Endometrial microvascular endothelial cells (primary cell): ENCODE measurements around the gene GCHFR. TPM values are rescaled to one million over a fixed set of nuclear protein-coding genes. Genes with fewer than 3 reads are reported as not detected.

Source experiments
- in situ Hi-C: cut with HindIII; loops from 2 replicates; pipeline ENCODE4 v1.10.0; 2017; ENCODE audit warnings: low sequenced_read_pairs, low pct_unique_long_range_greater_than_20kb; ENCODE audit errors: inconsistent ontology term
- total RNA-seq: library from RNA; depleted of rRNA; stranded (reverse); fragments of >200 nt; gene quantifications from one replicate; pipeline ENCODE4 v1.2.3, GENCODE V29; 2015; ENCODE audit errors: inconsistent ontology term

GCHFR gene
- total RNA-seq, 1 donor from 2014 or later: 6.8 TPM

DNA sequence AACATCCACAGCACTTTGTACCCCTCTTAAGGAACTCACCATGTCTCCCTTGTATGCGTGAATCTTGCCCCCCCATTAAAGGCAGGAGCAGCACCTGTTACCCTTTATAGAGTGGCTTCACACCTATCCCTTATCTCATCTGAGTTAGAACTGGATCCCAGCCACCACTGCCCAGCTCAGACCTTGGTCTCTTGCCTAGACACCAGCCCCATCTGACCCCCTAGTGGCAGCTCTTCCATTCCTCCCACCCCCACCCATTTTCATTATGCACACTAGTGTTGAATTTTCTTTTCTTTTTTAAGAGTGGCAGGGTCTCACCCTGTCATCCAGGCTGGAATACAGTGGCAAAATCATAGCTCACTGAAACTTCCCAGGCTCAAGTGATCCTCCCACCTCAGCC, 39.8 kb downstream of the GCHFR start:
- in situ Hi-C loops: no loop called here

DNA sequence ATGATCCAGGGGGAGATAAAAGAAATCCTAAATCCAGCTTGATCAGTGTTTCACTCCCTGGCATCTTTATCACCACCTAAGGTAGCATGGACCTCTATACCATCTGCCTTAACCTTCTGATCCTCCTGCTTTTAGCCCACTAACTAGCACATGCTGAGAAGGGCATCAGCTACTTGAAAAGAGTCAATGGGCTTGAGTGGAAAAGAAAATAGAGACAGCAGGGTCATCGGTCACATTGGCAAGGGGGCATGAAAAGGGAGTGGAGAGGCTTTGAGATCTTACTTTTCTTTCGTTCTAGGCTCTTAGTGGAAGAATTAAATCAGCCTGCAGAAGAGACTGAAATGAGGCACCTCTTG, 42.8 kb downstream of the GCHFR start:
- in situ Hi-C loops: no loop called here

DNA sequence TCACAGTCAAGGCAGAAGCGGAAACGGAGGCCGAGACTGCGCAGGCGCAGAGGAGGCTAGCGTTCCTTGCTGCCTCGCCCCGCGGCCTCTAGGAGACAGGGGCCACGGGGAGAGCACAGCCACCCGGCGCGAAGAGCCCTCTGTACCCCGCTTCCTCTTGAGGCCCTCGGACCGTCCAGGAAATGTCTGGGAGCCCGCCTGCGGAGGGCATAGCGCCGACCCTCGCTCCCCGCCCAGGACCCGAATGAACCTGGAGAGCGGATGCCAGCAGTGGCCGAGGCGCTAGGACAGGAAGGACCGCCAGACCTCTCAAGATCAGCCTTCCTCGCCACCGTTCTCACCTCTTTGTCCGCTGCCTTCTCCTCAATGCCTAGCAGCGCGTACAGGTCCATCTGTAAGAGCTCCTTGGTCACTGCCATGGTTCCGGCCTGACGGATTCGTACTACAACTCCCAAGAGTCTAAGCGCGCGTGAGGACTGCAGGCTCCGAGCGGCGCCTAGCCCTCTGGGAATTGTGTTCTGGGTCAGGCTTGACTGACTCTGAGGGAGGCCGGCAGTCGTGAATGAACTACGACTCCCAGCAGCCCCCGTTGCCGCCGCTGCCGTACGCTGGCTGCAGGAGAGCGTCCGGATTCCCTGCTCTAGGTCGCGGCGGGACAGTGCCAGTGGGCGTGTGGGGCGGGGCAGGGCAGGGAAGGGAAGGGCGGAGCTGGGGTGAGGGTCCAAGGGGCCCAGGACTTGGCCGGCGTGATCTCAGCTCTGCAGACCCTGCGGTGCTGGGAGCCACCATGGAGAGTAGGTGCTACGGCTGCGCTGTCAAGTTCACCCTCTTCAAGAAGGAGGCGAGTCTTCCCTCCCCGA, 43.4 kb downstream of the GCHFR start, which contains the start of the genes DNAJC17 and ZFYVE19:
Gene DNAJC17 (minus strand): TSS at position 446 of the 860 bp plus-strand sequence. CDS start 27 bp downstream, at position 419.
Gene ZFYVE19 (plus strand): TSS at position 62 of the 860 bp plus-strand sequence. CDS start 501 bp downstream, at position 563.
- in situ Hi-C loops: no loop called here

DNA sequence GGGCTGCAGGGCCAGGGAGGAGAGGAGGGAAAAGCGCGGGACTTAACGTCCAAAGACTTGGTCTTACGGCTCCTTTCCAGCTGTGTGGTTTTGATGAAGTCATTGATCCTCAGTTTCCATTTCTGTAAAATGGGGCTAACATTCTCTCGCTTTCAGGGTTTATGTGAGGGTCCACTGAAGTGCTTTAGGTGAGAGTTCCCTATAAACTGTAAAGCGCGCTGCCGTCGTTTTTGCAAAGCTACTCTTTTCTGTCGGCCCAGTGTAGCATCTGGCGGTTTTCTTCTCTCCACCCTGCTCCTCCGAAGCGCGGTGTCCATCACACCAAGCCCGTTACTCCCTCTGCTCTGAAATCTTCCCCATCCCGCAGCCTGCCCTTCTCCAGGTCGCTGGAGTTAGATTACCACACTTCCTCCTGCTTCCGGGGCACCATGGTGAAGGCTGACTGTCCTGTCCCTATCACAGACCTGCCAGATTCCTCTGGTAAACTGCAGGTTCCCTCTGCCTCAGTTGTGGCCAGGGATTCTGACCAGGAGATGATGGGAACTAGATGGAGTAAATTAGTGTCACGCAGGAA, 44.1 kb downstream of the GCHFR start:
- in situ Hi-C loops: no loop called here

DNA sequence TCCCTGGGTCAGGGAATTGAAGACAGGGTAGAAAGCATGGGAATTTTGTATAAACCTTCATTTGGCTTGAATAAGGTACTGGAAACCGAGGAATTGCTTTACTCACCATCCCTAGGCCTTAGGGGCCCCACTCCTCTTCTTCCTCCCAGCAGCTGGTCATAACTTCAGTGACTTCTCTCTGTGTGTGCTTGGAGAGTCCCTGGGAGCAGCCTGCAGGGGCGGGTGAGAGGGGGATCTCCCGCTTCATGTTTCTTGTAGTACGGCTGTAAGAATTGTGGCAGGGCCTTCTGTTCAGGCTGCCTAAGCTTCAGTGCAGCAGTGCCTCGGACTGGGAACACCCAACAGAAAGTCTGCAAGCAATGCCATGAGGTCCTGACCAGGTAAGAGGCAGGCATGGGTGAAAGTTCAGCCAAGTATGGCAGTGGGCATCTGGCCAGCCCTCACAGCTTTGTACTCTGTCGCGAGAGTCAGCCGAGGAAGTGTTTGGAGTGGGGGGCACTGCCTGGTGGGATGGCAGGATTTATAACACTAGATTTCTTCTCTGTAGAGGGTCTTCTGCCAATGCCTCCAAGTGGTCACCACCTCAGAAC, 45.1 kb downstream of the GCHFR start:
- in situ Hi-C loops: no loop called here

DNA sequence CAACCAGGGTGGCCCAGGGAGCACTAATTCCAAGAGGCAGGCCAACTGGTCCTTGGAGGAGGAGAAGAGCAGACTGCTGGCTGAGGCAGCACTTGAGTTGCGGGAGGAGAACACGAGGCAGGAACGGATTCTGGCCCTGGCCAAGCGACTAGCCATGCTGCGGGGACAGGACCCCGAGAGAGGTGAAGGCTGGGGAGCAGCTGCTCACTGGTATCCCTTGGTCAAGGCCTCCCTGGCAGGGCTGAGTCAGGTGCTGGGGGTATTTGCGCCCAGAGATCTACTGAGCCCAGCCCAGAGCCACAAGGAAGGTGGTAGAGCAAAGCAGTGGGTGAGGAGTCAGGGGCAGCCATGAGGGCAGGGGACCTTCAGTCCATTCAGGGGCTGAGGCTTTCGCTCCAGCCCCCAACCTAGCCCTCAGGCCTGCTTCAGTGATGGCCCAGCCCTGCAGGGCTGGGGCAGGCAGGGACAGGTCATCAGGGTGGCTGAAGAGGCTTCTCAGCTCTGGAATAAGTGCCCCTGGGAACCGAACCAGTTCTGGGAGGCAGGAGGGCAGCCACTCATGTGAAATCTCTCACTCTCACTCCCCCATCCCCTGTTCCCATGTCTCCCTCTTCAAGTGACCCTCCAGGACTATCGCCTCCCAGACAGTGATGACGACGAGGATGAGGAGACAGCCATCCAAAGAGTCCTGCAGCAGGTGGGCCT, 49.0 kb downstream of the GCHFR start:
- in situ Hi-C loops: no loop called here

DNA sequence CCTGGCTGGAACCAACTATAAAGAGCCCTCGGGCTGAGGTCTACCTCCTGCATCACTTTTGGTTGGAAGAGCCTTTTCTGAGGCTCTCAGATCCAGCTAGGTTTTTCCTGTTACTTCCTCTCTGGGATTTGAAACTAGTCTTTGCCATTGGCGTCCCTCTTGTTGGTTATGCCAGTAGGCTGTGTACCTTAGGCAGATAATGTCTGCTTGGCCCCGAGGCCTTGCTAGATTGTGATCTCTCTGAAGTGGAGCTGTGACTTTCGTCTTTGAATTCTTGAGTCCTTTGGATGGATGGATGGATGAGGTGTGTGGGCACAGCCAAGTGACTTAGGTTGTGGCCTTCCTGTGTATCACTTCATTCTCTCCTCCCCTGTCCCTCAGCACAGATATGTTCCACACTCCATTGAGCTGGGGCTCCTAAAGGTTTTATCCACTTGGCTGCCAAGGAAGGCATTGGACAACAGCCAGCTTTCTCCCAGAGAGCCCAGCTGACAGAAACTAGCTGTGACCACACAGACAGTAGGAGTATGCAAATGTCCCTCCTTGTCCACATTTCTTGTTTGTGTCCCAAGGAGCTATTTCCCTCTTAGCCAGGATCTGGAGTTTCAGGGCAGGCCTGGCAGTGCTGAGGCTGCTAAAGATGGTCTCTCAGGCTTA, 51.3 kb downstream of the GCHFR start:
- in situ Hi-C loops: no loop called here

Other genes starting within 250 kb of the GCHFR start
- 40.4 TPM for gene CCDC32, start 199.0 kb upstream of the GCHFR start, total RNA-seq
- gene RPUSD2, start 194.8 kb upstream of the GCHFR start, total RNA-seq: 8.9 TPM
- gene KNL1, start 169.8 kb upstream of the GCHFR start, total RNA-seq: 40.9 TPM
- 13.0 TPM for gene RAD51, start 68.9 kb upstream of the GCHFR start, total RNA-seq
- gene RMDN3, start 8.8 kb upstream of the GCHFR start, total RNA-seq: 35.8 TPM
- not detected for gene C15orf62, start 5.9 kb downstream of the GCHFR start, total RNA-seq
- gene ZFYVE19, start 43.0 kb downstream of the GCHFR start, total RNA-seq: 35.5 TPM
- gene DNAJC17, start 43.4 kb downstream of the GCHFR start, total RNA-seq: 47.3 TPM
- gene PPP1R14D, start 64.6 kb downstream of the GCHFR start, total RNA-seq: not detected
- gene SPINT1, start 80.0 kb downstream of the GCHFR start, total RNA-seq: 0.93 TPM
- not detected for gene RHOV, start 110.2 kb downstream of the GCHFR start, total RNA-seq
- gene VPS18, start 130.4 kb downstream of the GCHFR start, total RNA-seq: 52.5 TPM
- 9.0 TPM for gene DLL4, start 165.3 kb downstream of the GCHFR start, total RNA-seq
- gene CHAC1, start 189.4 kb downstream of the GCHFR start, total RNA-seq: 3.4 TPM